Measurements from ENCODE around the gene EFHC1. TPM values are rescaled to one million over a fixed set of nuclear protein-coding genes. Genes with fewer than 3 reads are reported as not detected.

Gene EFHC1
- total and polyA plus RNA-seq, 9 donors = 12.1 to 59.5 (median 23.5) TPM

GRCh38 chr6:52394251-52394666 lies 25.9 kb upstream of the EFHC1 start:
- no peak for TF ChIP-seq EP300 (IDR thresholded peaks at IDR 0.05)
- no peak for TF ChIP-seq POLR2A (IDR thresholded peaks at IDR 0.05)
- TF ChIP-seq, protein P1, sequence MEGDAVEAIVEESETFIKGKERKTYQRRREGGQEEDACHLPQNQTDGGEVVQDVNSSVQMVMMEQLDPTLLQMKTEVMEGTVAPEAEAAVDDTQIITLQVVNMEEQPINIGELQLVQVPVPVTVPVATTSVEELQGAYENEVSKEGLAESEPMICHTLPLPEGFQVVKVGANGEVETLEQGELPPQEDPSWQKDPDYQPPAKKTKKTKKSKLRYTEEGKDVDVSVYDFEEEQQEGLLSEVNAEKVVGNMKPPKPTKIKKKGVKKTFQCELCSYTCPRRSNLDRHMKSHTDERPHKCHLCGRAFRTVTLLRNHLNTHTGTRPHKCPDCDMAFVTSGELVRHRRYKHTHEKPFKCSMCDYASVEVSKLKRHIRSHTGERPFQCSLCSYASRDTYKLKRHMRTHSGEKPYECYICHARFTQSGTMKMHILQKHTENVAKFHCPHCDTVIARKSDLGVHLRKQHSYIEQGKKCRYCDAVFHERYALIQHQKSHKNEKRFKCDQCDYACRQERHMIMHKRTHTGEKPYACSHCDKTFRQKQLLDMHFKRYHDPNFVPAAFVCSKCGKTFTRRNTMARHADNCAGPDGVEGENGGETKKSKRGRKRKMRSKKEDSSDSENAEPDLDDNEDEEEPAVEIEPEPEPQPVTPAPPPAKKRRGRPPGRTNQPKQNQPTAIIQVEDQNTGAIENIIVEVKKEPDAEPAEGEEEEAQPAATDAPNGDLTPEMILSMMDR (IDR thresholded peaks at IDR 0.05) = no peak
- intact Hi-C loops (cut with DNase I) = loop anchor here in 1 of 4 donors (10.0 kb wide), 1 partner anchor 109 kb away; the partner anchor contains the start of gene MCM3
- Histone ChIP-seq H3K36me3 (no peaks in the 10 kb centered on the region), H3K27me3 (no peaks in the 10 kb centered on the region), H3K27ac (no peak overlapping the region), H3K9me3 (no peaks in the 10 kb centered on the region), H3K4me1 (ENCODE audit: insufficient read depth) (no peaks in the 10 kb centered on the region), H3K4me3 (no peak overlapping the region)
- 79 to 84% (median 83%) methylated on average over 4 of the region's 4 CpGs for WGBS, 3 donors
- DNase-seq = no peak

- Histone ChIP-seq H3K4me3 (no peak overlapping the region), H3K4me1 (ENCODE audit: insufficient read depth) (no peaks in the 10 kb centered on the region), H3K27me3 (no peaks in the 10 kb centered on the region), H3K36me3 (no peaks in the 10 kb centered on the region), H3K9me3 (no peaks in the 10 kb centered on the region), H3K27ac (no peak overlapping the region)
- intact Hi-C loops (cut with DNase I) = loop anchor here in 2 of 4 donors (5.0 to 10.0 kb wide), 2 partner anchors 109 to 111 kb away; partner anchors contain the start of gene MCM3 (in 1 of the 2)
- no peak for DNase-seq
- WGBS, 3 donors = 87 to 98% (median 89%) methylated on average over 2 of the region's 2 CpGs
- TF ChIP-seq EP300 (IDR thresholded peaks at IDR 0.05) (no peak), POLR2A (IDR thresholded peaks at IDR 0.05) (no peak)
- TF ChIP-seq, protein P1 (IDR thresholded peaks at IDR 0.05) = no peak
These were observed 24.2 kb upstream of the EFHC1 start for GRCh38 chr6:52395969-52396368.

DNA sequence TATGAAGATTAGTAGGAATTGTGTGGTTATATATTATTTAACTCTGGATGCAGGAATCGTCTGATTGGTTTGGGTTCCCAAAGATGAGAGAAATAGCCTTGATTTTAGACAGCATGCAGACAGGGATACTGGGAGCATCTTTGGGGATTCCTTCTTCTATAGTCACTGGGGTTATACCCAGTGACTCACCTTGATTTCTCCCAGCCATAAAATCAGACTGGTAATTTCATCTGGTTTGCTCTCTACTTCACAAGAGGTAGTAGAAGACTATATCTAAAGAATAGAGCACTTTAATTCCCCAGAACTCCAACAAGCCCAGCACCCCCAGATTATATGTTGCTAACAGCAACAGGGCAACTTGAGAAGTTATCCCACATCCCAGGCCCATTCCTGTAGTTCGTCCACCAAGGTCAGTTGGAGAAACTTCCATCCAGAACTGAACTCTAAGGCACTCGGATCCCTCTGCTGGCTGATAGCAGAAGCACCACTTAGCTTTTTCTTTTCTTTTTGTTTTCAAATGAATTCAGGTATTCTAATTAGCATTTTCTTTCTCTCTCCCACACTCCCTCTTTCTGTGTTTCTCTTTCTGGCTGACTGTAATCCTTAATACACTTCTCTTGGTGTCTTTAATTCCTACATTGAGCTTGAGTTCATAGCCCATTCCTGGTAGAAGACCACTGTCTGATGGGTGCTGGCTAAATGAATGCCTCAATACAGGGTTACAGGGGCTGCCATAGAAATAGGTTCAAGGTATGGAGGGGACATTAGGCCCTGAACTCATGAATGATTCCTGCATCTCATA lies 20.4 kb upstream of the EFHC1 start:
- Histone ChIP-seq H3K4me3 (no peak overlapping the region), H3K4me1 (ENCODE audit: insufficient read depth) (no peaks in the 10 kb centered on the region), H3K36me3 (no peaks in the 10 kb centered on the region), H3K9me3 (no peaks in the 10 kb centered on the region), H3K27me3 (no peaks in the 10 kb centered on the region), H3K27ac (no peak overlapping the region)
- intact Hi-C loops (cut with DNase I) = loop anchor here in 3 of 4 donors (5.0 to 10.0 kb wide), 2 partner anchors 112 to 115 kb away; partner anchors contain the start of gene MCM3 (in 2 of the 3)
- TF ChIP-seq, protein P1 (IDR thresholded peaks at IDR 0.05) = peak; percentile 64 to 86 (median 83)
- TF ChIP-seq POLR2A (IDR thresholded peaks at IDR 0.05) = no peak
- DNase-seq = peak in 3 of 5 donors; percentile 31 to 59 (median 47)
- WGBS, 3 donors = 28 to 32% (median 29%) methylated on average over 3 of the region's 3 CpGs

DNA sequence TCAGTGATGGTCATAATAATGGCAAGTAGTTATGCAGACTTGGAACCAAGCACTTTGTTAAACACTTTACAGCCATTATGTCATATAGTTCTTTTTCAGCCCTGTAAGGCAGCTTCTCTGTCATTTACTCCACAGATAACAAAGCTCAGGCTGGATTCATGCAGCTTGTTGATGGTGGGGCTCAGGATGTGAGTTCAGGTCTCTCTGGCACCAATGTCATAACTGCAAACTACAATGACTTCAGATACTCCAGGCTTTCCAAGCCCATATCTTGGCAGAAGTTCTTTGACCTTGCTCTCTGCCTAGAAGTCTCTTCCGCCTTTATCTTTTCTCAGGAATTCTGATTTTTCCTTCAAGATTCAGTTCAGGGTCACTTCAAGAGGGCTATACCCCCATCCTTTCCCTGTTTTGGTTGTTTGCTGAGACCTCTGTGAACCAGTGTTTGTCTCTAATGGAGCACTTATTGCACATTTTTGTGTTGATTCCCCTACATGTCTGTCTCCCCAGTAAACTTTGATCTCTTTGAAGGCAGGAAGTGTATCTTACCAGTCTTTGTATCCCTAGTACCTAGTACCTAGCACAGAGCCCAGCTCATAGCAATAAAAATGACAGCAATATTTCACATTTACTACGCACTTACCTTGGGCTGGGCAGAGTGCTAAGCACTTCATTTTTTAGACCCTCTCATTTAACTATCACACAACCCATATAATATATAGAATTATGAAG lies 19.7 kb upstream of the EFHC1 start:
- TF ChIP-seq, protein P1 (IDR thresholded peaks at IDR 0.05) = no peak
- TF ChIP-seq EP300 (IDR thresholded peaks at IDR 0.05) = no peak
- no peak for TF ChIP-seq POLR2A (IDR thresholded peaks at IDR 0.05)
- Histone ChIP-seq H3K27me3 (no peaks in the 10 kb centered on the region), H3K4me1 (ENCODE audit: insufficient read depth) (no peaks in the 10 kb centered on the region), H3K4me3 (no peak overlapping the region), H3K36me3 (no peaks in the 10 kb centered on the region), H3K9me3 (no peaks in the 10 kb centered on the region), H3K27ac (no peak overlapping the region)
- no peak for DNase-seq
- intact Hi-C loops (cut with DNase I) = loop anchor here in 1 of 4 donors (10.0 kb wide), 1 partner anchor 116 kb away; the partner anchor contains the start of gene MCM3
- 37 to 67% (median 53%) methylated on average over 2 of the region's 2 CpGs for WGBS, 3 donors
